Activated T-helper 2 cell treated with anti-CD3 and anti-CD28 coated beads, Interferon-gamma antibody, Interleukin-2, Interleukin-4, amounts not matched to agents 10 μg/mL and 5 μg/mL and 100 μg/mL, durations not matched to agents 14 hours and 24 hours and 36 hours (primary cell): ENCODE results near the gene TGM5. TPM values are rescaled to one million over a fixed set of nuclear protein-coding genes. Genes with fewer than 3 reads are reported as not detected.
A peak's percentile ranks its signal among the peaks of the same experiment; 100 is the strongest.
"Not testable (repeated sequence)": the region's sequence is repeated elsewhere in the genome, so short reads cannot be mapped to it uniquely, and the experiment has no call there.

Experiments used
- DNase-seq: peaks from one replicate; pipeline ENCODE4 v3.0.0; 2021; ENCODE audit warnings: low spot score
- H3K27ac Mint-ChIP-seq: one replicate; pipeline ENCODE4 v1.8.0; 2021; ENCODE audit warnings: mixed read lengths
- H3K27me3 Mint-ChIP-seq: one replicate; pipeline ENCODE4 v1.8.0; 2021; ENCODE audit warnings: low read depth, mixed read lengths
- H3K36me3 Mint-ChIP-seq: one replicate; pipeline ENCODE4 v1.8.0; 2021; ENCODE audit warnings: low read depth, mixed read lengths
- H3K4me1 Mint-ChIP-seq: one replicate; pipeline ENCODE4 v1.8.0; 2021; ENCODE audit warnings: low read depth, mixed read lengths
- H3K4me3 Mint-ChIP-seq: one replicate; pipeline ENCODE4 v1.8.0; 2021; ENCODE audit warnings: low read depth, mild to moderate bottlenecking, moderate library complexity, mixed read lengths
- H3K9me3 Mint-ChIP-seq: one replicate; pipeline ENCODE4 v1.8.0; 2021; ENCODE audit warnings: mixed read lengths
- intact Hi-C: fragments of 100-400 bp; cut with micrococcal nuclease; formaldehyde crosslinking; loops from one replicate; pipeline ENCODE4 v1.15.1; 2023
- total RNA-seq: library from RNA; stranded (reverse); gene quantifications from 2 replicates; pipeline ENCODE4 v1.2.3, GENCODE V29; 2022

TGM5 gene
- 0.09 and 0.21 TPM in 2 replicates for total RNA-seq

GRCh38 chr15:43266834-43267233, at the start of gene TGM5:
Gene TGM5, minus strand, starts transcription at chr15:43266928. Its CDS starts 79 bp downstream, at chr15:43266849.
- H3K36me3 Mint-ChIP-seq, result no peaks in the 10 kb centered on the region
- no peak for DNase-seq
- intact Hi-C loops, result loop anchor here (5.0 kb wide), 1 partner anchor 40 kb away; no protein-coding TSS in a partner anchor
- no peaks in the 10 kb centered on the region for H3K9me3 Mint-ChIP-seq
- H3K27ac Mint-ChIP-seq, result no peak within 1 kb of the TSS
- peaks cover 2% of the 10 kb centered on the region for H3K4me1 Mint-ChIP-seq
- H3K4me3 Mint-ChIP-seq, result no peak within 1 kb of the TSS
- peaks cover 18% of the 10 kb centered on the region for H3K27me3 Mint-ChIP-seq

GRCh38 chr15:43314171-43314570, 47.4 kb upstream of the TGM5 start:
- Mint-ChIP-seq H3K27me3 (peaks cover 18% of the 10 kb centered on the region), H3K4me1 (peaks cover 3% of the 10 kb centered on the region), H3K9me3 (no peaks in the 10 kb centered on the region), H3K4me3 (no peak overlapping the region), H3K27ac (no peak overlapping the region), H3K36me3 (no peaks in the 10 kb centered on the region)
- intact Hi-C loops, result no loop called here
- DNase-seq, result no peak

- peaks cover 28% of the 10 kb centered on the region for H3K27me3 Mint-ChIP-seq
Observed at GRCh38 chr15:43312378-43312777, 45.6 kb upstream of the TGM5 start.

GRCh38 chr15:43302205-43302817, 35.6 kb upstream of the TGM5 start, which contains the start of gene TGM7:
Gene TGM7, minus strand, starts transcription at chr15:43302255.
- Mint-ChIP-seq H3K27ac (no peak within 1 kb of the TSS), H3K4me3 (no peak within 1 kb of the TSS), H3K36me3 (no peaks in the 10 kb centered on the region), H3K4me1 (no peaks in the 10 kb centered on the region), H3K27me3 (peaks cover 35% of the 10 kb centered on the region), H3K9me3 (no peaks in the 10 kb centered on the region)
- intact Hi-C loops, result no loop called here
- no peak for DNase-seq

More at GRCh38 chr15:43312378-43312777, 45.6 kb upstream of the TGM5 start:
- H3K27ac Mint-ChIP-seq, result no peak overlapping the region
- no peaks in the 10 kb centered on the region for H3K36me3 Mint-ChIP-seq
- H3K4me1 Mint-ChIP-seq, result peaks cover 7% of the 10 kb centered on the region
- no peak for DNase-seq
- no peaks in the 10 kb centered on the region for H3K9me3 Mint-ChIP-seq
- no peak overlapping the region for H3K4me3 Mint-ChIP-seq
- intact Hi-C loops, result no loop called here

GRCh38 chr15:43299884-43300283, 33.2 kb upstream of the TGM5 start:
- no peak overlapping the region for H3K27ac Mint-ChIP-seq
- no peaks in the 10 kb centered on the region for H3K4me1 Mint-ChIP-seq
- intact Hi-C loops, result no loop called here
- H3K36me3 Mint-ChIP-seq, result no peaks in the 10 kb centered on the region
- no peak for DNase-seq
- H3K9me3 Mint-ChIP-seq, result no peaks in the 10 kb centered on the region
- H3K4me3 Mint-ChIP-seq, result no peak overlapping the region
- peaks cover 32% of the 10 kb centered on the region for H3K27me3 Mint-ChIP-seq

GRCh38 chr15:43299411-43299810, 32.7 kb upstream of the TGM5 start:
- H3K4me3 Mint-ChIP-seq, result no peak overlapping the region
- DNase-seq, result no peak
- H3K9me3 Mint-ChIP-seq, result no peaks in the 10 kb centered on the region
- intact Hi-C loops, result no loop called here
- no peaks in the 10 kb centered on the region for H3K36me3 Mint-ChIP-seq
- H3K27ac Mint-ChIP-seq, result no peak overlapping the region
- peaks cover 37% of the 10 kb centered on the region for H3K27me3 Mint-ChIP-seq
- H3K4me1 Mint-ChIP-seq, result no peaks in the 10 kb centered on the region

- Mint-ChIP-seq H3K9me3 (no peaks in the 10 kb centered on the region), H3K27me3 (peaks cover 54% of the 10 kb centered on the region)
- intact Hi-C loops, result no loop called here
Observed at GRCh38 chr15:43294091-43294706, 27.5 kb upstream of the TGM5 start.

GRCh38 chr15:43293432-43293831, 26.7 kb upstream of the TGM5 start:
- no peak for DNase-seq
- no peaks in the 10 kb centered on the region for H3K4me1 Mint-ChIP-seq

More at GRCh38 chr15:43294091-43294706, 27.5 kb upstream of the TGM5 start:
- Mint-ChIP-seq H3K4me1 (no peaks in the 10 kb centered on the region), H3K36me3 (no peaks in the 10 kb centered on the region), H3K27ac (no peak overlapping the region), H3K4me3 (no peak overlapping the region)
- DNase-seq, result no peak

GRCh38 chr15:43292375-43293078, 25.8 kb upstream of the TGM5 start:
- Mint-ChIP-seq H3K4me3 (no peak overlapping the region), H3K4me1 (no peaks in the 10 kb centered on the region), H3K27me3 (peaks cover 52% of the 10 kb centered on the region), H3K9me3 (no peaks in the 10 kb centered on the region), H3K36me3 (no peaks in the 10 kb centered on the region), H3K27ac (no peak overlapping the region)
- DNase-seq, result no peak
- intact Hi-C loops, result no loop called here

More at GRCh38 chr15:43293432-43293831, 26.7 kb upstream of the TGM5 start:
- no peaks in the 10 kb centered on the region for H3K9me3 Mint-ChIP-seq
- no peak overlapping the region for H3K4me3 Mint-ChIP-seq
- H3K27ac Mint-ChIP-seq, result no peak overlapping the region
- peaks cover 50% of the 10 kb centered on the region for H3K27me3 Mint-ChIP-seq
- no peaks in the 10 kb centered on the region for H3K36me3 Mint-ChIP-seq
- intact Hi-C loops, result no loop called here

- DNase-seq, H3K9me3 Mint-ChIP-seq, intact Hi-C loops, H3K4me1 Mint-ChIP-seq, H3K4me3 Mint-ChIP-seq, H3K36me3 Mint-ChIP-seq, H3K27ac Mint-ChIP-seq: not testable (repeated sequence)
- peaks cover 40% of the 10 kb centered on the region for H3K27me3 Mint-ChIP-seq
Observed at GRCh38 chr15:43289656-43290055, 22.9 kb upstream of the TGM5 start.

- intact Hi-C loops, result no loop called here
- Mint-ChIP-seq H3K27ac (no peak overlapping the region), H3K36me3 (no peaks in the 10 kb centered on the region), H3K9me3 (no peaks in the 10 kb centered on the region), H3K27me3 (peaks cover 20% of the 10 kb centered on the region), H3K4me3 (no peak overlapping the region), H3K4me1 (peaks cover 2% of the 10 kb centered on the region)
- no peak for DNase-seq
Observed at GRCh38 chr15:43287254-43287653, 20.5 kb upstream of the TGM5 start.

GRCh38 chr15:43286074-43286473, 19.3 kb upstream of the TGM5 start:
- no peak overlapping the region for H3K27ac Mint-ChIP-seq
- DNase-seq, result no peak
- H3K27me3 Mint-ChIP-seq, result peaks cover 12% of the 10 kb centered on the region
- H3K4me1 Mint-ChIP-seq, result peaks cover 2% of the 10 kb centered on the region
- no peaks in the 10 kb centered on the region for H3K36me3 Mint-ChIP-seq
- no peaks in the 10 kb centered on the region for H3K9me3 Mint-ChIP-seq
- H3K4me3 Mint-ChIP-seq, result no peak overlapping the region
- intact Hi-C loops, result no loop called here

- H3K4me3 Mint-ChIP-seq, result no peak overlapping the region
- H3K4me1 Mint-ChIP-seq, result peaks cover 2% of the 10 kb centered on the region
- no peaks in the 10 kb centered on the region for H3K36me3 Mint-ChIP-seq
- DNase-seq, result peak; percentile 34
- peaks cover 7% of the 10 kb centered on the region for H3K27me3 Mint-ChIP-seq
- intact Hi-C loops, result loop anchor here (1.0 kb wide), 2 partner anchors 60 to 98 kb away; no protein-coding TSS in a partner anchor
- H3K27ac Mint-ChIP-seq, result no peak overlapping the region
- no peaks in the 10 kb centered on the region for H3K9me3 Mint-ChIP-seq
Observed at GRCh38 chr15:43285609-43286037, 18.9 kb upstream of the TGM5 start.
